ENCODE measurements around the gene NRN1L.
"Not testable (repeated sequence)": the region's sequence is repeated elsewhere in the genome, so short reads cannot be mapped to it uniquely, and the experiment has no call there.

NRN1L gene

GRCh38 chr16:67861877-67862276 lies 22.8 kb upstream of the NRN1L start:
- DNase-seq, result no peak

- peak; percentile 78 to 79 for DNase-seq
These were observed 21.8 kb upstream of the NRN1L start for GRCh38 chr16:67862623-67863583.

GRCh38 chr16:67864044-67864443 lies 20.6 kb upstream of the NRN1L start:
- not testable (repeated sequence) for DNase-seq

GRCh38 chr16:67864594-67864993 lies 20.1 kb upstream of the NRN1L start:
- DNase-seq, result no peak

- DNase-seq, result no peak
These were observed 19.4 kb upstream of the NRN1L start for GRCh38 chr16:67865318-67865717.

GRCh38 chr16:67868290-67868689 lies 16.4 kb upstream of the NRN1L start:
- DNase-seq, result no peak

GRCh38 chr16:67869653-67870052 lies 15.0 kb upstream of the NRN1L start:
- DNase-seq, result no peak

GRCh38 chr16:67871256-67871655 lies 13.4 kb upstream of the NRN1L start:
- DNase-seq, result no peak

GRCh38 chr16:67872131-67872630 lies 12.5 kb upstream of the NRN1L start:
- DNase-seq, result no peak

- no peak for DNase-seq
These were observed 11.9 kb upstream of the NRN1L start, which contains the start of gene EDC4 for GRCh38 chr16:67872631-67873434. TSS of gene EDC4 (plus strand) at chr16:67873052. CDS start at chr16:67873262, 210 bp downstream.

GRCh38 chr16:67873435-67874370 lies 11.0 kb upstream of the NRN1L start:
- DNase-seq, result no peak

- DNase-seq, result no peak
These were observed 10.3 kb upstream of the NRN1L start for GRCh38 chr16:67874372-67874771.

- no peak for DNase-seq
These were observed 7.6 kb upstream of the NRN1L start for GRCh38 chr16:67877064-67877463.

GRCh38 chr16:67878232-67878631 lies 6.5 kb upstream of the NRN1L start:
- no peak for DNase-seq

GRCh38 chr16:67878846-67879245 lies 5.8 kb upstream of the NRN1L start:
- no peak for DNase-seq

- no peak for DNase-seq
These were observed 5.2 kb upstream of the NRN1L start for GRCh38 chr16:67879462-67879861.

GRCh38 chr16:67879936-67880335 lies 4.7 kb upstream of the NRN1L start:
- no peak for DNase-seq

- DNase-seq, result no peak
These were observed 4.1 kb upstream of the NRN1L start for GRCh38 chr16:67880584-67880983.

GRCh38 chr16:67881621-67882161 lies 3.0 kb upstream of the NRN1L start:
- peak in 1 of 2 experiments; percentile 30 for DNase-seq

GRCh38 chr16:67882374-67883145 lies 2.1 kb upstream of the NRN1L start:
- no peak for DNase-seq

Data from cerebellar nuclear complex (tissue), 1 donor.